Measurements from ENCODE around the gene ANKRD44.

ANKRD44 gene

GRCh38 chr2:196970099-196970498 lies 340.5 kb downstream of the ANKRD44 start:
- in situ Hi-C loops (cut with HindIII; ENCODE audit: low sequenced_read_pairs), result no loop called here
- no peak for TF ChIP-seq CTCF (IDR thresholded peaks at IDR 0.05; ENCODE audit: low read depth, low read length)
- no peak overlapping the region for H3K4me3 ChIP-seq (ENCODE audit: low read depth, low read length)
- no peak for DNase-seq (ENCODE audit: low read depth, low spot score)

DNA sequence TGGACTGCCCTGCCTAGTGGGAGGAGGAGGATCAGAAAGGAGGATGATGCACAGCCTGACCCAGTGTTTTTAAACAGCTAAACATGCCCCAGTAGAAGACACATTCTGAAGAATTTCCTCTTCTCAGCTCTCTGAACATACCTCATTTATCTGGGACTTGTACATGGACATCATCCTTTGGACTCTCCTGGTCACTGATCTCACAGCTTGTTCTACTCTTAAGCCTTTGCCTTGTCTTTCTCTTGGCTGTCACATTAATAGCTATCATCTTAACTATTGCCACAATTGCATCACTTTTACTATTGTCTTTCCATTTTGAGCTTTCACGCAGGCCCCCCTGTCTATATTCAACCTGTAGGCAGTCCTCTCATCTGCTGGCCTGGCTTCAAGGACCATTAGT lies 342.1 kb downstream of the ANKRD44 start:
- no peak overlapping the region for H3K4me3 ChIP-seq (ENCODE audit: low read depth, low read length)
- in situ Hi-C loops (cut with HindIII; ENCODE audit: low sequenced_read_pairs), result no loop called here
- no peak for DNase-seq (ENCODE audit: low read depth, low spot score)
- TF ChIP-seq CTCF (IDR thresholded peaks at IDR 0.05; ENCODE audit: low read depth, low read length), result no peak

- H3K4me3 ChIP-seq (ENCODE audit: low read depth, low read length), result no peak overlapping the region
- no peak for TF ChIP-seq CTCF (IDR thresholded peaks at IDR 0.05; ENCODE audit: low read depth, low read length)
- in situ Hi-C loops (cut with HindIII; ENCODE audit: low sequenced_read_pairs), result no loop called here
- DNase-seq (ENCODE audit: low read depth, low spot score), result no peak
Measured at GRCh38 chr2:196967775-196968174, 342.8 kb downstream of the ANKRD44 start.

GRCh38 chr2:196967116-196967515 lies 343.5 kb downstream of the ANKRD44 start:
- peak overlapping the region; percentile 24 for H3K4me3 ChIP-seq (ENCODE audit: low read depth, low read length)
- DNase-seq (ENCODE audit: low read depth, low spot score), result peak; percentile 60
- in situ Hi-C loops (cut with HindIII; ENCODE audit: low sequenced_read_pairs), result no loop called here
- no peak for TF ChIP-seq CTCF (IDR thresholded peaks at IDR 0.05; ENCODE audit: low read depth, low read length)

- DNase-seq (ENCODE audit: low read depth, low spot score), result no peak
- TF ChIP-seq CTCF (IDR thresholded peaks at IDR 0.05; ENCODE audit: low read depth, low read length), result no peak
- H3K4me3 ChIP-seq (ENCODE audit: low read depth, low read length), result no peak overlapping the region
- in situ Hi-C loops (cut with HindIII; ENCODE audit: low sequenced_read_pairs), result no loop called here
Measured at GRCh38 chr2:196966061-196966460, 344.5 kb downstream of the ANKRD44 start.

- TF ChIP-seq CTCF (IDR thresholded peaks at IDR 0.05; ENCODE audit: low read depth, low read length), result no peak
- DNase-seq (ENCODE audit: low read depth, low spot score), result no peak
- in situ Hi-C loops (cut with HindIII; ENCODE audit: low sequenced_read_pairs), result no loop called here
- no peak overlapping the region for H3K4me3 ChIP-seq (ENCODE audit: low read depth, low read length)
Measured at GRCh38 chr2:196965651-196966050, 344.9 kb downstream of the ANKRD44 start.

DNA sequence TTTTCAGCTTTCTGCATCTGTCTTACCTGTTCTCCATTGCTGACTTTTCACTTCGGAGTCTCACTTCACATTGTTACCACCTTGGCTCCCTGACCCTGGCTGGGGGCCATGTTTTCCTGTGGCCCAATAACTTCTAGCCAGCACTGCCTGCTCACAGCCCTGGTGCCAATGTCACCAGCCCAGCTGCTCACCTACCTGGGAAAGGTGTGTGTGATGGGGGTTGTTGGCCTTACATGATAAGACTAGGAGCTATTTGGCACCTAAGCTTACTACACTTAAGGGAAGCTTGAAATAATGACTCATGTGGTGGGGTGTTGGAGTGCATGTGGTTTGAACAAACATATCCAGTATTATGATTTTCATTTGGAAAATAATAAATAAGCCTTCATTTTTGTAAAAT lies 346.6 kb downstream of the ANKRD44 start:
- no peak overlapping the region for H3K4me3 ChIP-seq (ENCODE audit: low read depth, low read length)
- TF ChIP-seq CTCF (IDR thresholded peaks at IDR 0.05; ENCODE audit: low read depth, low read length), result no peak
- in situ Hi-C loops (cut with HindIII; ENCODE audit: low sequenced_read_pairs), result no loop called here
- no peak for DNase-seq (ENCODE audit: low read depth, low spot score)
